Fibroblast of lung (primary cell): ENCODE data around the gene ANKRD44.

ENCODE experiments used
- EZH2 ChIP-seq: IDR thresholded peaks from 2 replicates; pipeline ENCODE4 v1.5.1; 2012; ENCODE audit warnings: low read length, control low read depth, mild to moderate bottlenecking; ENCODE audit errors: missing control alignments
- TF ChIP-seq, protein P1 (sequence below), 2 donors: IDR thresholded peaks in 1 of 2; conservative IDR thresholded peaks in 1 of 2; 1 replicate in 1 of 2; 2 replicates in 1 of 2; pipeline ENCODE4 v1.5.1; 2011 to 2012; ENCODE audit warnings: low read length in 2 of 2, control low read depth in 1 of 2, inconsistent platforms in 1 of 2, low read depth in 1 of 2, mild to moderate bottlenecking in 1 of 2

DNA sequence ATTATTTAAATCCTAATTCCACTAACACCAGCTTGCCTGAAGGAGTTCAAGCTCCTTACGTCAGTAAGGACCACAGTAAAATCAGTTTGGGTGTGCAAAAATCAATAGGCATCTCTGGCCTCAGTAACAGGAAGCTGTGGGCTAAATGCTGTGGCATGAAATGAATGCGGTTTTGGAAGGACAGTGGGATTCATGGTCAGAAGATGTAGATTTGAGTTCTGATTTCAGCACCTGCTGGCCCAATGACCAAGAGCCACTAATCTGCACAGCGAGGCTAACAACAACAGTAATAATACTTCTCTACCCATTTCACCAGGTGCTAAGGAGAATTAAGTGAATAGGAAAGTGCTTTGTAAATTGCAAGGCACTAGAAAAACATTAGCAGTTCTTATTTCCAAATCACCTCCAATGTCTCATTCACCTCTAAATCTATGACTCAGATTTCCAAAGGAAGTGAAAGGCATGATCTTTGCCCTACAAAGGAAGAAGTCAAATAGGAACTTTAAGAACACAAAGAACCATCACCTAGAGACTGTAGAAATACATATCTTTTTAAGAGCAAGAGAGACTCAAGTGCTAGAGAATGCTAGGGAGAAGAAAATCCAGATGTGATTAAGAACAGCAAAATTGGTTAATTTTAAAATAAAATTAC is 172.6 kb downstream of the ANKRD44 start:
- TF ChIP-seq, protein P1, sequence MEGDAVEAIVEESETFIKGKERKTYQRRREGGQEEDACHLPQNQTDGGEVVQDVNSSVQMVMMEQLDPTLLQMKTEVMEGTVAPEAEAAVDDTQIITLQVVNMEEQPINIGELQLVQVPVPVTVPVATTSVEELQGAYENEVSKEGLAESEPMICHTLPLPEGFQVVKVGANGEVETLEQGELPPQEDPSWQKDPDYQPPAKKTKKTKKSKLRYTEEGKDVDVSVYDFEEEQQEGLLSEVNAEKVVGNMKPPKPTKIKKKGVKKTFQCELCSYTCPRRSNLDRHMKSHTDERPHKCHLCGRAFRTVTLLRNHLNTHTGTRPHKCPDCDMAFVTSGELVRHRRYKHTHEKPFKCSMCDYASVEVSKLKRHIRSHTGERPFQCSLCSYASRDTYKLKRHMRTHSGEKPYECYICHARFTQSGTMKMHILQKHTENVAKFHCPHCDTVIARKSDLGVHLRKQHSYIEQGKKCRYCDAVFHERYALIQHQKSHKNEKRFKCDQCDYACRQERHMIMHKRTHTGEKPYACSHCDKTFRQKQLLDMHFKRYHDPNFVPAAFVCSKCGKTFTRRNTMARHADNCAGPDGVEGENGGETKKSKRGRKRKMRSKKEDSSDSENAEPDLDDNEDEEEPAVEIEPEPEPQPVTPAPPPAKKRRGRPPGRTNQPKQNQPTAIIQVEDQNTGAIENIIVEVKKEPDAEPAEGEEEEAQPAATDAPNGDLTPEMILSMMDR (conservative IDR thresholded peaks at IDR 0.05 in 1 of 2, IDR thresholded peaks at IDR 0.05 in 1 of 2; ENCODE audit: low read depth in 1 of 2, low read length in 2 of 2): no peak
- TF ChIP-seq EZH2: no peak
